Hematopoietic multipotent progenitor cell treated with erythropoietin and hydrocortisone succinate and interleukin-3 and kit ligand, for 4 days (in vitro differentiated cells): Measurements from ENCODE around the gene RNU5D-1.
A peak's percentile ranks its signal among the peaks of the same experiment; 100 is the strongest.

Experiments
- DNase-seq: peaks from one replicate; pipeline ENCODE4 v3.0.0-alpha.2; 2015

Gene RNU5D-1

DNA sequence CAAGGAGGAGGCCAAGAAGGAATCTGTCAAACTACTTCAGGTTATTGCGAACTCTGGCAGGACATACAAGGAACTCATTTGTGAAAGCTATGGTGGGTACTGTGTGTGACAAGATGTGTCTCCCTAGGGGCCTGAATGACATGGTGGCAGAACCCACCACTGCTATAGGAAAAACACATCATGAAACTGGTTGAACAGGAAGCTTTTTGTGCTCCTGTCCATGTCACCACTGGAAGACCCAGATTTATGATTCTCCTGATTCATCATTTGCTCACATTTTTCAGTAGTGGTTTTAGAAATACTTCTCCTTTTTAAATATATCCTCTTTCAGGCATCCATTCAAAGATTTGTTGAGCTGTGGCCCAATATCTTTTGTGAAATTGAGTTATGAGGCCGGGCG is 32.8 kb downstream of the RNU5D-1 start:
- peak; percentile 54 for DNase-seq

DNA sequence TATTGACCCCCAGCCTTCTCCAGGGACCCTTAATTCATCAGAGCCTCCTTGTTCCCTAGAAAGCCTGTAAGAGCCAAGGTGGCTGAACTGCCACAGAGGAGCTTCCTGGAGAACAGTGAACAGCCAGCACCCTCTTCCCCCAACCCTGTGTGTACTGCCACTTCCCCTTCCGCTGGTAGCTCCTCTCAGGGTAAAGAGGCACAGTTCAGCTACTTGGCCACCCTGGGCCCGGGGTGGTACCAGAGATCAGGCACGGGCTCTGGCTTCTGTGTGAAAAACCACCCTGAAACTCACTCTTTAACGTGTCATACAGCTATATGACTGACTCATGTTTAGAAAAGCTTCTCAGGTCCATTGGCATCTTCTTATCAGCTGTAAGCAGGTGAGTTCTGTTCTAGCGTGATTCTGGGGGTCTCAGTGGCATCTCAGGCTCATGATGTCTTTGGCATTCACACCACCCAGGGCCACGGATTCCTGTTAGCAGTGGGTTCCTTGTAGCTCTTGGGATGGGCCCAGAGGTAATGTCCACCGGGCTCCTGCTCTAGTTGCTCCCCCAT is 34.1 kb downstream of the RNU5D-1 start:
- peak; percentile 70 for DNase-seq

DNA sequence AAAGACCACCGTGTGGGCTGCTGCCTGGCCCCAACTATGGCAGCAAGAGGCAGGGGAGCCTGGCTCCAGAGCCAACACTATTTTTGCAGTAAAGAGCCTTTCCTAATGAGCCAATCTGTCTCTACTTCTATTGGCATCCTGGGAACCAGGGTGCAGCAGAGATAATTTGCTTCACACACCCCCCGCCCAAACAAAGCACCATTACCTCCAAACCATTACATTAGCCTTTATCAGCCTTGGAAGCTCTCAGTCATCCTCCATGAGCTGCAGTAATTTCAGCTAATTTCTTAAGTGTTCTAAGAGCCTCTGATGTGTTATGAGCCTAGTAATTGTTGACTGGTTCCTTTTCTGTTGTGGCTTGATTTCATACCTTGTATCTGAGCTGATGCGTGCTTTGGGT is 34.9 kb downstream of the RNU5D-1 start:
- no peak for DNase-seq

DNA sequence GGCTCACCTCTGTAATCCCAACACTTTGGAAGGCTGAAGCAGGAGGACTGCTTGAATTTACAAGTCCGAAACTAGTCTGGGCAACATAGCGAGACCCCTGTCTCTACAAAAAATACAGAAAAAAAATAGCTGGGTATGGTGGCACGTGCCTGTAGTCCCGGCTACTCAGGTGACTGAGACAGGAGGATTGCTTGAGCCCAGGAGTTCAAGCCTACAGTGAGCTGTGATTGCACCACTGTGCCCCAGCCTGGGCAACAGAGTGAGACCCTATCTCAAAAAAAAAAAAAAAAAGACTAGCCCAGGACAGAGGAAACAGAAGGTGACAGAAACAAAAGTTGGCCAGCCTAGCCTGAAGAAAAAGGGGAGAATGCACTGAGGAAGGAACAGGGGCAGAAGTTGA is 35.3 kb downstream of the RNU5D-1 start:
- DNase-seq: no peak

DNA sequence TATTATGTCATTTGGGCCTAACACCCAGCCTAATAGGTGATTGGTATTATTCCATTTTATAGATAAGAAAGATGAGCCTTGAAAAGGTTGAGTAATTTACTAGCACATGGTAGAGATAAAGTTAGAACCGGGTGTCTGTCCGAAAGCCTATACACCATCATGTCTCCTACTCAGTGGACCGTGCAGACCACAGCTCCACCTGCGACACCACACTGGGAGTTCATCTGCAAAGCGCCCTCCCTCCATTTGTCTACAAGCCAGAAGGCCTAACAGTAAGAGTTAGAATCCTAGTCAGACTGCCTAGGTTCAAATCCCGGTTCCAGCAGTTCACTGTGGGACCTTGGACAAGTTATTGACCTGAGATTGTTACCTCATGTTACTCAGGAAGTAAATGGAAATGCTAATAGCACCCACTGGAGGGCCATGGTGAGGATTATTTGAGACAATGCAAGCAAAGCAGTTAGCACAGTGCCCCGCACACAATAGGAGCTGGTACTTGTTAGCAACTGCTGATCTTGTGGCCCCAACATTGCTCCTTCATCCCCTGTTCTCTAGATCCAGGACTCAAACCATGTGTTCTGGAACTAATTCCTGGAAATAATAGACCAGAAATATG is 36.0 kb downstream of the RNU5D-1 start:
- DNase-seq: no peak

DNA sequence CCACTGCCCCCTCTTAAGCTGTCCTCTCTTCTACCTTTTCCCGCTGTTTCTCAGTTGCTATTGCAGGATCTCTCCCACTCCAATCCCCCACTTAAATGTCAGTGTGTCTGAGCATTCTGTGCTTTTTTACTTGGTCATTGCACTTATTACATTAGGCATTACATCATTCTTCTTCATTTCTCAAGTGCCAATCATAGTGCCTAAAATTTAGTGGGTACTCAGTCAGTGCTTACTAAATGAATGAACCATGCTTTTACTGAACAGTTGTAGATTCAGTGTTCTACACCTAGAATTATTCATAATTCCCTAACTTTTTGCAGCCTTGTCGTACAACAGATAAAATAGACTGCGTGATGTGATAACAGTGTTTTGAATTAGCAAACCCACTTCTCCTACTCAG is 37.1 kb downstream of the RNU5D-1 start:
- no peak for DNase-seq

DNA sequence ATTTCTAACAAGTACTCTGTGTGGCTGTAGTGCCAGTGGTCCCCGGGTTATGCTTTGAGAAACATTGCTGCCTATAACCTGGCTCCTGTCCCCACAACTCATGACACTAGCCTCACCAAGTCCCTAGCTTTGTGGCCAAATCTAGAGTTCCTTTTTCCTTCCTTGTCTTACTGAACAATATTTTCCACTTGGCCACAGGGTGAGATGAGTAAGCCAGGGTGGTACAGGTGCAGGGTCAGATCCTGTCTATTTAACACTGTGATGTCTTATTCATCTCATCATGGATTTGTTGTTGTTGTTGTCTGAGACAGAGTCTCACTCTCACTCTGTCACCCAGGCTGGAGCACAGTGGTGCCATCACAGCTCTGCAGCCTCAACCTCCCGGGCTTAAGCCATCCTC is 37.8 kb downstream of the RNU5D-1 start:
- DNase-seq: no peak

DNA sequence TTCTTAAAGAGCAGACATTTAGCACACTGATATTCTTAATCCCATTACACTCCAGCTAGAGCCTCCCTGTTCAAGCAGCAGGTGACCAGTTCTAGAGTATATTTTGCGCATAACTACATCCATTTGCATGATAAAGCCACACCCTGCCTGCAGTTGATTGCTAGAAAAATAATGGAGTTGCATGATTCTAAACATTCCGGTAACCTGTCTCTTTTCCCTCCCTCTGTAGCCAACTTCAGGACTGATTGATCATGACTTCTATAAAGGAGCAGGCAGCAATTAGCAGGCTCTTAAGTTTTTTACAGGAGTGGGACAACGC is 41.6 kb downstream of the RNU5D-1 start:
- no peak for DNase-seq

DNA sequence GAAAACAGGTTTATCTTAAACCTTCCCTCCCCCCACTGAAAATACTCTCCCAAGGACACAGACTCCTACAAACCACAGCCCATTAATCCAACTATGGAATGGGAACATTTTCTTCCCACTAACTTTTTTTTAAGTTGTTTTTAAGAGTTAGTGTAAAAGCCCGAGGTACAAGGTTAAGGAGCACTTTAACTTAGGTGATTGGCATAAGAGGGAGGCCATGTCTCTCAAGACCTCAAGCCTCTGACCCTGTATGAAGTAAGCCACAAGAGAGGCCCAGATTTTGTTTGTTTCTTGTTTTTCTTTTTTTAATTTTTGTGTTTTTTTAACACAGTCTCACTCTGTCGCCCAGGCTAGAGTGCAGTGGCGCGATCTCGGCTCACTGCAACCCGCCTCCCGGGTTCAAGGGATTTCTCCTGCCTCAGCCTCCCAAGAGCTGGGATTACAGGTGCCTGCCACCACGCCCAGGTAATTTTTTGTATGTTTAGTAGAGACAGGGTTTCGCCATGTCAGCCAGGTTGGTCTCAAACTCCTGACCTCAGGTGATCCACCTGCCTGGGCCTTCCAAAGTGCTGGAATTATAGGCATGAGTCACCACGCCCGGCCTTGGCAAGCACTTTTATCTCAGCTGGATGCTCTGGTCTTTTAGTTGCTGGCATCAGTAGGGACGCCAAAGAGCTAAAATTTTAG is 42.1 kb downstream of the RNU5D-1 start:
- DNase-seq: no peak

DNA sequence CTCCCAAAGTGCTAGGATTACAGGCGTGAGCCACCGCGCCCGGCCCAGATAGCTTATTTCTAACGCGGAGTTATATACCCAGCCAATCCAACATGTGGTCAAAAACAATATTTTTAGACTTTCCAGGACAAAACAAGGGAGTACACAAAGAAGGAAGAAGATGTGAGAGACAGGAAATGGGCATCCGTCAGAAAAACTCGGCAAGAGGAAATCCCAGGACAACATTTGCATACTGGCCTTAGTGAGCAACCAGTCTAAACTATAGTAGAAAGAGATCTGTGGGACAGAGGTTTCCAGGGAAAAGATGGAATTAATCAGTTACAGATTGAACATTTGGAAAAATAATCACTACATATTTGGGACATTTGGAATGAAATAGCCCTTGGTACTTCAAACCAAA is 45.1 kb downstream of the RNU5D-1 start:
- DNase-seq: no peak

DNA sequence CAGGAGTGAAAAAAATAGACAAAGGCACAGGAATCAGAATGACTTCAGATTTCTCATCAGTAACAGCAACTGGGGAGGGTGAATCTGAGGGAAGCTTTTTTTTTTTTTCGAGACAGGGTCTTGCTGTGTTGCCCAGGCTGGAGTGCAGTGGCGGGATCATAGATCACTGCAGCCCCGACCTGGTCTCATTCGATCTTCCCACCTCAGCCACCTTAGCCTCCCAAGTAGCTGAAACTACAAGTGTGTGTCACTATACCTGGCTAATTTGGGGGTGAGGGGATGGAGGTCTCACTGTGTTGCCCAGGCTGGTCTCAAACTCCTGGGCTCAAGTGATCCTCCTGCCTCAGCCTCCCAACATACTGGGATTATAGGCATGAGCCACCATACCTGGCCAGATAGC is 45.8 kb downstream of the RNU5D-1 start:
- no peak for DNase-seq

DNA sequence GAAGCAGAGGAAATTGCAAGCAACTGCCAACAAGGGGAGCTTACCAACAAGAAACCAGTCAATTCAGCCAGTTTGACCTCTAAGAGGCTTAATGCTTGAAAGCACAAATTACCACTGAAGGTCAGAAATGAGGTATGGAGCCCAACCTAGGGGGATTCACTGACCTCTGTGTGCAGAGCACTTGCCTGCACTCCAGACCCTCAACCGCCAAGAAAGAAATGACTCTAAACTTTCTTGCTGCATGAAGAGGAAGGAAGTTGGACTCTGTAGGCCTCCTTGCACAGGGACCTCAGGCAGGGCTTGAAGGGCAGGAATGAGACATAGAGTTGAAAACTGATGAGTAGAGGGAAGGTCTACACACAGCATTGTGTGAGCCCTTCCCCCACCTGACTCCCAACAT is 46.4 kb downstream of the RNU5D-1 start:
- DNase-seq: peak; percentile 67

DNA sequence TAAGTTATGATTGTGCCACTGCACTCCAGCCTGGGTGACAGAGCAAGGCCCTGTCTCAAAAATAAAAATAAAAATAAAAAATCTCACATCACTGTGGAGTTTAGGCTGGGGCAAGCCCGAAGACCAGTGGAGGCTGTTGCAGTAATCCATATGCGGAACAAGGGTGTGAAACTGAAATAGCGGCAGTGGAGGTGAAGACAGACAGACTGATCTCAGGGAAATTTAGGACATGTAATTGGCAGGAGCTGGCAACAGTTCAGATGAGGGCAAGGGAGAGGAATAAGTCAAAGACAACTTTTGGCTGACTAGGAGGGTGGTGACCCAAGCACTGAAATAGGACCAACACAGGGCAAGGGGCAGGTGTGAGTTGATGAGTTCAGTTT is 48.1 kb downstream of the RNU5D-1 start:
- no peak for DNase-seq

DNA sequence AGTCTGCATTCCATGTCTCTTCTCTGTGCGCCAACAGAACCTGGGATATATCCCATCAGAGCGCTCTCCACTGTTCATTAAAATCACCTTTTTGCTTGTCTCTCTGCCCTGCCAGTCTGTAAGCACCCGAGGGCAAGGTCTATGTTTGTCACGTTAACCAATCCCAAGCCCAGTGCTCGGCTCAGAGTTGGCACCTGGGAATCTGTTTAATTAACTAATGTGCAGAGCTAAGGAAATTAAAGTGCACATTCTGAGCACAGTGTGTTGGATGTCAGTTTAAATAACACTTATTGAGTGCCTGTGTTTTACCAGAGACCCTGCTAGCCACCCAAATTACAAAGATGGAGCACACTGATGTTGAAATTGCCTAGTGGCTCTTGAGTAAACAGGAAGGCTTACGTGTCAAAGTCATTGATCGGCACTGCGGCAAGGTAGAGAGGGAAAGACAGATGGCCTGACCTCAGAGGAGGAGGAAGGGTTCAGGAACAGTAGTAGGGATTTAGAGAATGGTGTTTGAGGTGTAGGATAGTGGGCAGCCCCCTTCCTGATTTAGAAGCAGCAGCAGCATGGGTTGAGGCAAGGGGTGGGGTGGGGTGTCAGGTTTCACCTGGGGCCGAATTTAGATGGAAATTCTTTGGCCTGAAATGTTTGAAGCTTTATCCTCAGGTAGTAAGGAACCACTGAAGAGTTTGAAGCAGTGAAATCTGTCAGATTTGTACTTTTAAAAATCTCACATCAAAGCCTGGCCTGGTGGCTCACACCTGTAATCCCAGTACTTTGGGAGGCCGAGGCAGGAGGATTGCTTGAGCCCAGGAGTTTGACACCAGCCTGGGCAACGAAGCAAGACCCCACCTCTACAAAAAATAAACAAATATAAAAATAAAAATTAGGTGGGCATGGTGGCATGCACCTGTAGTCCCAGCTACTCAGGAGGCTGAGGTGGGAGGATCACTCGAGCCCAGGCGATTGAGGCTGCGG is 48.8 kb downstream of the RNU5D-1 start:
- DNase-seq: no peak
